GM21528 (cell line): ENCODE results near the gene SLC1A3.

ENCODE experiments used
- ATAC-seq: cut with Tn5 transposase; IDR thresholded peaks from one replicate; pipeline ENCODE4 v1.9.1; 2021; ENCODE audit warnings: mild to moderate bottlenecking, moderate library complexity; ENCODE audit not compliant: unreplicated experiment, low FRiP score

SLC1A3 gene

GRCh38 chr5:36680066-36680465, 73.7 kb downstream of the SLC1A3 start:
- no peak for ATAC-seq

- ATAC-seq = no peak
These were observed 75.3 kb downstream of the SLC1A3 start for GRCh38 chr5:36681711-36682110.

- no peak for ATAC-seq
These were observed 76.1 kb downstream of the SLC1A3 start for GRCh38 chr5:36682499-36682898.

- no peak for ATAC-seq
These were observed 77.5 kb downstream of the SLC1A3 start for GRCh38 chr5:36683821-36684434.

- ATAC-seq = no peak
These were observed 79.4 kb downstream of the SLC1A3 start for GRCh38 chr5:36685631-36686288.

- no peak for ATAC-seq
These were observed 80.5 kb downstream of the SLC1A3 start for GRCh38 chr5:36686881-36687280.

GRCh38 chr5:36688722-36689121, 82.3 kb downstream of the SLC1A3 start:
- no peak for ATAC-seq

- no peak for ATAC-seq
These were observed 82.8 kb downstream of the SLC1A3 start for GRCh38 chr5:36689225-36689624.

GRCh38 chr5:36690041-36690961, 83.9 kb downstream of the SLC1A3 start:
- peak; percentile 78 for ATAC-seq

- ATAC-seq = no peak
These were observed 84.8 kb downstream of the SLC1A3 start for GRCh38 chr5:36691226-36691625.

GRCh38 chr5:36691696-36692371, 85.4 kb downstream of the SLC1A3 start:
- ATAC-seq = no peak

- ATAC-seq = peak; percentile 71
These were observed 86.7 kb downstream of the SLC1A3 start for GRCh38 chr5:36692791-36693763.

- no peak for ATAC-seq
These were observed 87.9 kb downstream of the SLC1A3 start for GRCh38 chr5:36694351-36694750.

- peak; percentile 55 for ATAC-seq
These were observed 89.8 kb downstream of the SLC1A3 start for GRCh38 chr5:36696059-36696673.

GRCh38 chr5:36698031-36698430, 91.6 kb downstream of the SLC1A3 start:
- no peak for ATAC-seq

GRCh38 chr5:36701085-36701698, 94.8 kb downstream of the SLC1A3 start:
- peak; percentile 95 for ATAC-seq

- no peak for ATAC-seq
These were observed 96.9 kb downstream of the SLC1A3 start for GRCh38 chr5:36703245-36703860.

GRCh38 chr5:36704131-36704530, 97.7 kb downstream of the SLC1A3 start:
- ATAC-seq = no peak
